Liver (tissue), 9 donors: ENCODE results near the gene TMEM114. TPM values are rescaled to one million over a fixed set of nuclear protein-coding genes. Genes with fewer than 3 reads are reported as not detected.

ENCODE experiments used
- DNase-seq: peaks from one replicate; pipeline ENCODE4 v3.0.0-alpha.2; 2017; ENCODE audit warnings: low spot score
- H3K27ac ChIP-seq, 2 donors: one replicate each; pipeline ENCODE4 v1.7.0; 2013; ENCODE audit warnings: inconsistent platforms in 2 of 2, low read length in 2 of 2, control low read depth in 1 of 2, low read depth in 1 of 2, mild to moderate bottlenecking in 1 of 2
- H3K27me3 ChIP-seq, 4 donors: one replicate each; pipeline versions ENCODE4 v1.6.1 to v1.7.0; 2013; ENCODE audit warnings: low read length in 3 of 4, inconsistent platforms in 1 of 4, mild to moderate bottlenecking in 1 of 4, moderate library complexity in 1 of 4; ENCODE audit not compliant: control insufficient read depth in 4 of 4, insufficient read depth in 4 of 4
- H3K36me3 ChIP-seq, 4 donors: one replicate each; pipeline versions ENCODE4 v1.6.1 to v1.7.0; 2013; ENCODE audit warnings: low read length in 3 of 4, mild to moderate bottlenecking in 3 of 4, low read depth in 1 of 4, moderate library complexity in 1 of 4; ENCODE audit not compliant: control insufficient read depth in 4 of 4, insufficient read depth in 3 of 4
- H3K4me1 ChIP-seq, 4 donors: one replicate each; pipeline versions ENCODE4 v1.6.1 to v1.7.0; 2013; ENCODE audit warnings: low read length in 3 of 4, mild to moderate bottlenecking in 3 of 4, moderate library complexity in 1 of 4; ENCODE audit not compliant: control insufficient read depth in 4 of 4, insufficient read depth in 4 of 4
- H3K4me3 ChIP-seq, 3 donors: one replicate each; pipeline versions ENCODE4 v1.6.1 to v1.7.0; 2013; ENCODE audit warnings: low read length in 3 of 3, control low read depth in 1 of 3, low read depth in 1 of 3, mild to moderate bottlenecking in 1 of 3
- H3K9ac ChIP-seq, 2 donors: one replicate each; pipeline ENCODE4 v1.7.0; 2013; ENCODE audit warnings: low read length in 2 of 2, mild to moderate bottlenecking in 2 of 2, moderate library complexity in 2 of 2, control low read depth in 1 of 2, low read depth in 1 of 2
- H3K9me3 ChIP-seq, 4 donors: one replicate each; pipeline versions ENCODE4 v1.6.1 to v1.7.0; 2013; ENCODE audit warnings: low read length in 3 of 4; ENCODE audit not compliant: control insufficient read depth in 4 of 4
- FOXA1 ChIP-seq: IDR thresholded peaks from 2 replicates; pipeline ENCODE4 v1.6.1; 2016; ENCODE audit warnings: antibody characterized with exemption
- MAX ChIP-seq: IDR thresholded peaks from 2 replicates; pipeline ENCODE4 v1.6.1; 2016; ENCODE audit warnings: antibody characterized with exemption
- NR2F2 ChIP-seq: IDR thresholded peaks from 2 replicates; pipeline ENCODE4 v1.6.1; 2016; ENCODE audit warnings: antibody characterized with exemption
- SP1 ChIP-seq: IDR thresholded peaks from 2 replicates; pipeline ENCODE4 v1.6.1; 2018; ENCODE audit warnings: antibody characterized with exemption, mild to moderate bottlenecking
- TAF1 ChIP-seq: conservative IDR thresholded peaks from 2 replicates; pipeline ENCODE4 v1.6.1; 2016; ENCODE audit warnings: antibody characterized with exemption, mild to moderate bottlenecking
- YY1 ChIP-seq: IDR thresholded peaks from 2 replicates; pipeline ENCODE4 v1.6.1; 2016; ENCODE audit warnings: antibody characterized with exemption, mild to moderate bottlenecking
- WGBS: extraction: QIAGEN DNeasy Blood & Tissue Kit; methylation state at CpG from one replicate; pipeline ENCODE4 v1.1.7; 2013; 5-methylcytosine and 5-hydroxymethylcytosine counted together
- polyA plus RNA-seq, 2 donors: library from polyadenylated mRNA; stranded (reverse) in 1 of 2; unstranded in 1 of 2; fragments of 200-250 nt in 1 of 2; fragments of >200 nt in 1 of 2; fragmentation: Nextera tagmentation in 1 of 2; extraction: Ambion mirVana in 1 of 2; gene quantifications; one replicate each; pipeline versions ENCODE4 v1.2.1 to v1.2.3, GENCODE V29; 2013 to 2015
- total RNA-seq, 2 donors: library from RNA; depleted of rRNA; stranded (reverse); fragments of >200 nt; gene quantifications; one replicate each; pipeline ENCODE4 v1.2.3, GENCODE V29; 2014
- donor health status: healthy.
- donor health status: healthy.
- donor health status: healthy.
- donor health status: healthy.
- donor health status: healthy.

Gene TMEM114
- total and polyA plus RNA-seq, 4 donors: not detected

- peaks cover 0 to 2% (median 0%) of the 10 kb centered on the region in 4 donors for H3K27me3 ChIP-seq
- H3K4me1 ChIP-seq: no peaks in the 10 kb centered on the region
- H3K9me3 ChIP-seq: no peaks in the 10 kb centered on the region
- DNase-seq: no peak
- 71% methylated on average over 5 of the region's 5 CpGs for WGBS
- H3K9ac ChIP-seq: no peak overlapping the region
- no peaks in the 10 kb centered on the region for H3K36me3 ChIP-seq
- no peak overlapping the region for H3K27ac ChIP-seq
- no peak overlapping the region for H3K4me3 ChIP-seq
- no peak for TF ChIP-seq FOXA1
- no peak for TF ChIP-seq YY1
- no peak for TF ChIP-seq SP1
- no peak for TF ChIP-seq TAF1
- no peak for TF ChIP-seq MAX
- TF ChIP-seq NR2F2: no peak
Measured at GRCh38 chr16:8519643-8520042, 70.7 kb downstream of the TMEM114 start.

Other genes with a start within 250 kb of the TMEM114 start
- gene METTL22, start 31.2 kb upstream of the TMEM114 start, total RNA-seq: 10 to 100 TPM; 13.6 to 17.9 TPM
- 10 to 100 TPM in 1 of 2 donors, 1 to 10 TPM in 1; 6.5 to 15.2 TPM for gene METTL22, start 31.2 kb upstream of the TMEM114 start, polyA plus RNA-seq
- 100 to 1,000 TPM in 1 of 2 donors, 10 to 100 TPM in 1; 52.4 to 201 TPM for gene ABAT, start 84.1 kb upstream of the TMEM114 start, total RNA-seq
- 100 to 1,000 TPM in 1 of 2 donors, 10 to 100 TPM in 1; 81.6 to 205 TPM for gene ABAT, start 84.1 kb upstream of the TMEM114 start, polyA plus RNA-seq
- 1 to 10 TPM; 3.3 to 6.5 TPM for gene TMEM186, start 207.1 kb upstream of the TMEM114 start, total RNA-seq
- 10 to 100 TPM in 1 of 2 donors, 1 to 10 TPM in 1; 7.6 to 11.0 TPM for gene TMEM186, start 207.1 kb upstream of the TMEM114 start, polyA plus RNA-seq
- gene PMM2, start 207.3 kb upstream of the TMEM114 start, total RNA-seq: 10 to 100 TPM in 1 of 2 donors, 1 to 10 TPM in 1; 6.8 to 38.9 TPM
- 10 to 100 TPM; 22.0 to 38.0 TPM for gene PMM2, start 207.3 kb upstream of the TMEM114 start, polyA plus RNA-seq